ENCODE measurements around the gene VPS26C. TPM values are rescaled to one million over a fixed set of nuclear protein-coding genes. Genes with fewer than 3 reads are reported as not detected.

VPS26C gene
- total and polyA plus RNA-seq, 9 of the 15 experiments (the other 6 are each of a cell fraction or from before 2014, with no cell fraction given) = 32.8 to 48.7 (median 42.1) TPM

GRCh38 chr21:37263827-37264600, 3.1 kb downstream of the VPS26C start:
- ATAC-seq = no peak
- H3K27ac ChIP-seq (ENCODE audit: extremely low read depth, low read depth, low read length) = peak overlapping the region; percentile 23
- POLR2A ChIA-PET = interaction anchor here (0.6 to 1.3 kb wide), 6 partner anchors 8 to 96 kb away, joined by 3 read pairs; no protein-coding TSS in a partner anchor
- no peaks in the 10 kb centered on the region for H4K20me1 ChIP-seq (replicated peaks; ENCODE audit: control insufficient read depth, insufficient read depth, low read length)
- H3K4me3 ChIP-seq = no peak overlapping the region
- peak overlapping the region; percentile 60 for H3K4me2 ChIP-seq (ENCODE audit: insufficient read depth, low read length)
- peak in 2 of 4 experiments; percentile 40 to 47 for DNase-seq (ENCODE audit: extremely low read depth in 1 of 4, low spot score in 3 of 4)
- no peak for FAIRE-seq
- H3K9me1 ChIP-seq (ENCODE audit: control insufficient read depth, insufficient read depth, low read length) = no peaks in the 10 kb centered on the region
- no TSS peak for BruUV-seq (replicated peaks)
- peaks cover 86% of the 10 kb centered on the region for H3K79me2 ChIP-seq (ENCODE audit: control insufficient read depth, insufficient read depth, low read length)
- H3K27me3 ChIP-seq (ENCODE audit: control insufficient read depth in 2 of 2, insufficient read depth in 2 of 2, low read length in 2 of 2) = no peaks in the 10 kb centered on the region
- no peaks in the 10 kb centered on the region for H3K9me3 ChIP-seq (replicated peaks; ENCODE audit: control insufficient read depth, insufficient read depth, low read depth, low read length)
- CTCF ChIA-PET (ENCODE audit: low intra/inter-chr PET ratio) = no interaction called here
- H3K36me3 ChIP-seq (ENCODE audit: control insufficient read depth, insufficient read depth, low read length) = peaks cover 32% of the 10 kb centered on the region; the same call in 2 of the 3 replicates
- in situ Hi-C loops (cut with MboI) = no loop called here
- intact Hi-C loops (cut with micrococcal nuclease) = no loop called here
- WGBS (ENCODE audit: insufficient coverage, low coverage, missing lambda C conversion rate) = 51% methylated on average over 6 of the region's 6 CpGs
- H3K9ac ChIP-seq (ENCODE audit: insufficient read depth in 1 of 2, low read depth in 2 of 2, low read length in 2 of 2) = no peak overlapping the region; a peak in 1 of 4 replicates
- H2AFZ ChIP-seq (ENCODE audit: low read depth, low read length) = no peak overlapping the region
- peaks cover 17 to 20% of the 10 kb centered on the region in 2 experiments; a peak in 4 of 5 replicates for H3K4me1 ChIP-seq (replicated peaks in 1 of 2; ENCODE audit: control insufficient read depth in 2 of 2, insufficient read depth in 2 of 2, low read length in 2 of 2)
- TF ChIP-seq ZNF311 (CRISPR knock-in tag; IDR thresholded peaks at IDR 0.05) (no peak), SMARCE1 (IDR thresholded peaks at IDR 0.05) (no peak), ZNF449 (CRISPR knock-in tag; IDR thresholded peaks at IDR 0.05) (no peak), TSC22D4 (tag; IDR thresholded peaks at IDR 0.05) (no peak), ILF3 (IDR thresholded peaks at IDR 0.05; ENCODE audit: borderline replicate concordance) (no peak), ZNF655 (CRISPR knock-in tag; IDR thresholded peaks at IDR 0.05) (no peak), ZNF324 (CRISPR knock-in tag; IDR thresholded peaks at IDR 0.05) (no peak), CBFB (CRISPR knock-in tag; IDR thresholded peaks at IDR 0.05) (0 out of 2 replicates have a peak, but pooled peaks have one; percentile 44), KLF6 (CRISPR knock-in tag; IDR thresholded peaks at IDR 0.05; ENCODE audit: borderline replicate concordance) (no peak)
- TF ChIP-seq, protein P1, sequence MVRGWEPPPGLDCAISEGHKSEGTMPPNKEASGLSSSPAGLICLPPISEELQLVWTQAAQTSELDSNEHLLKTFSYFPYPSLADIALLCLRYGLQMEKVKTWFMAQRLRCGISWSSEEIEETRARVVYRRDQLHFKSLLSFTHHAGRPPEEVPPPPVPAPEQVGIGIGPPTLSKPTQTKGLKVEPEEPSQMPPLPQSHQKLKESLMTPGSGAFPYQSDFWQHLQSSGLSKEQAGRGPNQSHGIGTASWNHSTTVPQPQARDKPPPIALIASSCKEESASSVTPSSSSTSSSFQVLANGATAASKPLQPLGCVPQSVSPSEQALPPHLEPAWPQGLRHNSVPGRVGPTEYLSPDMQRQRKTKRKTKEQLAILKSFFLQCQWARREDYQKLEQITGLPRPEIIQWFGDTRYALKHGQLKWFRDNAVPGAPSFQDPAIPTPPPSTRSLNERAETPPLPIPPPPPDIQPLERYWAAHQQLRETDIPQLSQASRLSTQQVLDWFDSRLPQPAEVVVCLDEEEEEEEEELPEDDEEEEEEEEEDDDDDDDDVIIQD (CRISPR knock-in tag; IDR thresholded peaks at IDR 0.05) = no peak
- TF ChIP-seq, protein P2, sequence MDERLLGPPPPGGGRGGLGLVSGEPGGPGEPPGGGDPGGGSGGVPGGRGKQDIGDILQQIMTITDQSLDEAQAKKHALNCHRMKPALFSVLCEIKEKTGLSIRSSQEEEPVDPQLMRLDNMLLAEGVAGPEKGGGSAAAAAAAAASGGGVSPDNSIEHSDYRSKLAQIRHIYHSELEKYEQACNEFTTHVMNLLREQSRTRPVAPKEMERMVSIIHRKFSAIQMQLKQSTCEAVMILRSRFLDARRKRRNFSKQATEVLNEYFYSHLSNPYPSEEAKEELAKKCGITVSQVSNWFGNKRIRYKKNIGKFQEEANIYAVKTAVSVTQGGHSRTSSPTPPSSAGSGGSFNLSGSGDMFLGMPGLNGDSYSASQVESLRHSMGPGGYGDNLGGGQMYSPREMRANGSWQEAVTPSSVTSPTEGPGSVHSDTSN (CRISPR knock-in tag; IDR thresholded peaks at IDR 0.05; ENCODE audit: low read depth) = no peak
- TF ChIP-seq, protein P2 (tag; conservative IDR thresholded peaks at IDR 0.05; ENCODE audit: low read depth) = peak; percentile 57

Measured in K562 (cell line).